GM12878 (cell line): ENCODE data around the gene CTRB2. TPM values are rescaled to one million over a fixed set of nuclear protein-coding genes. Genes with fewer than 3 reads are reported as not detected.

Source experiments
- ATAC-seq: fragments of 200-7000 bp; cut with Tn5 transposase; 3 replicates; pipeline ENCODE4 v1.9.1; 2020; ENCODE audit warnings: mild to moderate bottlenecking, moderate library complexity
- BruUV-seq: library from RNA; stranded (reverse); fragments of 400-500 nt; replicated peaks from 2 replicates; lab custom pipeline; 2021; lab: Mats Ljungman, UMichigan
- CTCF ChIA-PET: fragments of 300-600 bp; sonication (Branson Sonifier 250); formaldehyde crosslinking; extraction: SDS; loops from one replicate; lab custom pipeline; 2021; ENCODE audit warnings: inconsistent platforms; lab: Yijun Ruan, JAX
- POLR2A ChIA-PET: fragments of 350-600 bp; formaldehyde crosslinking; extraction: SDS; loops from one replicate; lab custom pipeline; 2021; ENCODE audit warnings: inconsistent platforms; lab: Charles Lee
- RAD21 ChIA-PET: fragments of 300-600 bp; sonication (Branson Sonifier 250); formaldehyde crosslinking; loops from one replicate; lab custom pipeline; 2023; ENCODE audit warnings: antibody characterized with exemption; ENCODE audit not compliant: unreplicated experiment; lab: Charles Lee
- SMC1A ChIA-PET: fragments of 300-600 bp; sonication (Branson Sonifier 250); formaldehyde crosslinking; loops from one replicate; lab custom pipeline; 2023; ENCODE audit not compliant: unreplicated experiment, uncharacterized antibody; lab: Charles Lee
- DNase-seq: peaks from one replicate; pipeline ENCODE4 v3.0.0-alpha.2; 2011; ENCODE audit warnings: low read depth, low spot score
- FAIRE-seq: peaks from 3 replicates; lab custom pipeline; 2011; peaks lifted over from hg19 to GRCh38; lab: Jason Lieb, UNC
- H2AFZ ChIP-seq: 2 replicates; pipeline ENCODE4 v1.6.0; 2011; ENCODE audit warnings: low read depth, low read length, control low read depth; ENCODE audit not compliant: control insufficient read depth
- H3K27ac ChIP-seq: 2 replicates; pipeline ENCODE4 v1.5.1; 2011; ENCODE audit warnings: control low read depth; ENCODE audit not compliant: control insufficient read depth, insufficient read depth
- H3K27me3 ChIP-seq, 2 experiments: replicated peaks in 1 of 2; 2 replicates each; pipeline versions ENCODE4 v1.6.0 to v1.6.1; 2011; ENCODE audit warnings: low read length in 1 of 2; ENCODE audit not compliant: control insufficient read depth in 2 of 2, insufficient read depth in 2 of 2
- H3K36me3 ChIP-seq, 2 experiments: 2 replicates each; pipeline ENCODE4 v1.5.1; 2011; ENCODE audit warnings: low read length in 1 of 2; ENCODE audit not compliant: control insufficient read depth in 2 of 2, insufficient read depth in 2 of 2
- H3K4me1 ChIP-seq: 2 replicates; pipeline ENCODE4 v1.6.1; 2011; ENCODE audit warnings: mild to moderate bottlenecking, low read length, moderate library complexity, mixed read lengths; ENCODE audit not compliant: control insufficient read depth, insufficient read depth
- H3K4me2 ChIP-seq: 2 replicates; pipeline ENCODE4 v1.6.0; 2011; ENCODE audit warnings: control low read depth; ENCODE audit not compliant: control insufficient read depth, insufficient read depth
- H3K4me3 ChIP-seq: fragments of 200-600 bp; sonication (generic); 2 replicates; pipeline ENCODE4 v1.5.1; 2016
- H3K79me2 ChIP-seq: 2 replicates; pipeline ENCODE4 v1.6.0; 2011; ENCODE audit warnings: low read length; ENCODE audit not compliant: control insufficient read depth, insufficient read depth
- H3K9ac ChIP-seq: 2 replicates; pipeline ENCODE4 v1.8.0; 2011; ENCODE audit warnings: low read length, control low read depth, mixed read lengths; ENCODE audit not compliant: control insufficient read depth, insufficient read depth
- H3K9me3 ChIP-seq: replicated peaks from 3 replicates; pipeline ENCODE4 v1.5.1; 2011; ENCODE audit warnings: mild to moderate bottlenecking, low read length; ENCODE audit not compliant: control insufficient read depth, insufficient read depth
- H4K20me1 ChIP-seq: 2 replicates; pipeline ENCODE4 v1.6.0; 2011; ENCODE audit not compliant: control insufficient read depth, insufficient read depth
- ATF7 ChIP-seq: fragments of 450-650 bp; IDR thresholded peaks from 2 replicates; pipeline ENCODE4 v1.6.1; 2016; ENCODE audit warnings: low read depth, mild to moderate bottlenecking
- BCL11A ChIP-seq: IDR thresholded peaks from 2 replicates; pipeline ENCODE4 v1.6.1; 2011; ENCODE audit warnings: low read depth, low read length
- CREB1 ChIP-seq: IDR thresholded peaks from 2 replicates; pipeline ENCODE4 v1.6.1; 2012; ENCODE audit warnings: low read depth, mild to moderate bottlenecking, inconsistent platforms
- HDAC2 ChIP-seq: fragments of 200-600 bp; sonication (generic); IDR thresholded peaks from 2 replicates; pipeline ENCODE4 v1.6.1; 2017
- KAT2A ChIP-seq: conservative IDR thresholded peaks from 2 replicates; pipeline ENCODE4 v1.6.1; 2011; ENCODE audit warnings: low read depth, low read length; ENCODE audit not compliant: control insufficient read depth
- MYB ChIP-seq: fragments of 150-350 bp; IDR thresholded peaks from 2 replicates; pipeline ENCODE4 v1.6.1; 2014; ENCODE audit warnings: mild to moderate bottlenecking, low read depth, low read length, borderline replicate concordance
- RUNX3 ChIP-seq: IDR thresholded peaks from 2 replicates; pipeline ENCODE4 v1.6.1; 2012; ENCODE audit warnings: low read length, inconsistent platforms
- TARDBP ChIP-seq: IDR thresholded peaks from 2 replicates; pipeline ENCODE4 v1.6.1; 2016; ENCODE audit warnings: borderline replicate concordance
- YBX1 ChIP-seq: fragments of 450-650 bp; IDR thresholded peaks from 2 replicates; pipeline ENCODE4 v1.6.1; 2016; ENCODE audit warnings: antibody characterized with exemption
- ZNF274 ChIP-seq: IDR thresholded peaks from one replicate; pipeline ENCODE4 v1.8.0; 2011; ENCODE audit not compliant: insufficient read length, insufficient read depth
- WGBS: methylation state at CpG from one replicate; pipeline ENCODE4 v1.1.6; 2016; ENCODE audit warnings: low lambda C conversion rate; ENCODE audit not compliant: insufficient replicate concordance, insufficient coverage; ENCODE audit errors: missing lambda C conversion rate; 5-methylcytosine and 5-hydroxymethylcytosine counted together
- in situ Hi-C: fragments of 300-500 bp; cut with MboI; formaldehyde crosslinking; loops from 9 replicates; pipeline ENCODE4 v1.14.3; 2018; ENCODE audit warnings: mixed read lengths
- intact Hi-C: fragments of 100-400 bp; cut with micrococcal nuclease; formaldehyde crosslinking; loops from one replicate; pipeline ENCODE4 v1.14.2; 2022; ENCODE audit not compliant: unreplicated experiment
- polyA plus RNA-seq, 11 experiments: library from polyadenylated mRNA; depleted of rRNA in 4 of 11; unstranded in 6 of 11; stranded (reverse) in 5 of 11; fragments of >200 nt; fragmentation: Nextera tagmentation in 4 of 11; fragmentation: Illumina TruSeq in 1 of 11; extraction: Ambion mirVana in 4 of 11; extraction: Trizol in 1 of 11; gene quantifications; 1 replicate in 1 of 11; 2 replicates in 10 of 11; pipeline versions ENCODE4 v1.2.1 to v1.2.3, GENCODE V29; 2011 to 2016; ENCODE audit warnings: inconsistent platforms in 2 of 11, missing spikeins in 2 of 11, low read depth in 1 of 11
- total RNA-seq, 4 experiments: library from RNA; depleted of rRNA in 3 of 4; stranded (reverse); fragments of >200 nt in 3 of 4; fragmentation: Illumina TruSeq in 1 of 4; extraction: Trizol in 1 of 4; gene quantifications; 2 replicates each; pipeline versions ENCODE4 v1.2.1 to v1.2.3, GENCODE V29; 2013 to 2021

Gene CTRB2
- total and polyA plus RNA-seq, 10 of the 15 experiments (the other 5 are each of a cell fraction or from before 2014, with no cell fraction given), result 9.4 TPM; not detected in 9

- Histone ChIP-seq H3K79me2 (no peaks in the 10 kb centered on the region), H2AFZ (no peak overlapping the region), H3K27me3 (no peaks in the 10 kb centered on the region; a peak in 1 of 4 replicates), H3K9ac (no peak overlapping the region), H3K36me3 (no peaks in the 10 kb centered on the region), H4K20me1 (peaks cover 10% of the 10 kb centered on the region; the same call in 1 of the 2 replicates), H3K4me2 (no peak overlapping the region), H3K9me3 (no peaks in the 10 kb centered on the region), H3K4me3 (no peak overlapping the region), H3K27ac (no peak overlapping the region), H3K4me1 (peaks cover 6% of the 10 kb centered on the region; the same call in 1 of the 2 replicates)
- no peak for FAIRE-seq
- WGBS, result 65% methylated on average over 12 of the region's 12 CpGs
- intact Hi-C loops, result no loop called here
- BruUV-seq, result no TSS peak
- ChIA-PET RAD21 (no interaction called here), CTCF (no interaction called here), SMC1A (interaction anchor here (1.3 kb wide), 1 partner anchor 124 kb away, joined by 3 read pairs; no protein-coding TSS in a partner anchor), POLR2A (no interaction called here)
- TF ChIP-seq MYB, result no peak
- TF ChIP-seq YBX1, result no peak
- TF ChIP-seq HDAC2, result no peak
- TF ChIP-seq CREB1, result no peak
- no peak for TF ChIP-seq ZNF274
- no peak for TF ChIP-seq TARDBP
- TF ChIP-seq RUNX3, result no peak
- no peak for TF ChIP-seq BCL11A
- no peak for TF ChIP-seq KAT2A
- no peak for TF ChIP-seq ATF7
- in situ Hi-C loops, result no loop called here
- no peak for DNase-seq
- ATAC-seq, result no peak
These were observed 49.2 kb upstream of the CTRB2 start for GRCh38 chr16:75256059-75256571.
